H1 (cell line): ENCODE results near the gene OPCML.

Experiments used
- ASH2L ChIP-seq: fragments of 200-600, 300-600 bp; sonication (generic); IDR thresholded peaks from one replicate; pipeline ENCODE4 v1.7.1; 2017; ENCODE audit warnings: low read length
- CEBPB ChIP-seq: IDR thresholded peaks from 2 replicates; pipeline ENCODE4 v1.6.1; 2012; ENCODE audit warnings: low read depth, low read length
- CTCF ChIP-seq, 3 experiments: IDR thresholded peaks; 1 replicate in 2 of 3; 2 replicates in 1 of 3; pipeline versions ENCODE4 v1.5.1 to v1.6.1; 2011; ENCODE audit warnings: low read length in 3 of 3, mild to moderate bottlenecking in 3 of 3, inconsistent platforms in 2 of 3, low read depth in 1 of 3, moderate library complexity in 1 of 3; ENCODE audit not compliant: insufficient read depth in 1 of 3; ENCODE audit errors: control extremely low read depth in 1 of 3
- E2F6 ChIP-seq: IDR thresholded peaks from 2 replicates; pipeline ENCODE4 v1.6.1; 2012; ENCODE audit warnings: inconsistent platforms
- EGR1 ChIP-seq: IDR thresholded peaks from 2 replicates; pipeline ENCODE4 v1.6.1; 2011; ENCODE audit warnings: low read depth, low read length, borderline replicate concordance
- EP300 ChIP-seq, 2 experiments: IDR thresholded peaks; 1 replicate in 1 of 2; 2 replicates in 1 of 2; pipeline ENCODE4 v1.6.1; 2011 to 2012; ENCODE audit warnings: low read depth in 2 of 2, low read length in 2 of 2, mild to moderate bottlenecking in 2 of 2, borderline replicate concordance in 1 of 2, inconsistent platforms in 1 of 2, moderate library complexity in 1 of 2
- EZH2 ChIP-seq: fragments of 200-600 bp; sonication (generic); IDR thresholded peaks from 2 replicates; pipeline ENCODE4 v1.7.1; 2012; ENCODE audit warnings: low read depth, mild to moderate bottlenecking, moderate library complexity, low read length, inconsistent platforms; ENCODE audit not compliant: severe bottlenecking
- JUN ChIP-seq: IDR thresholded peaks from 2 replicates; pipeline ENCODE4 v1.6.1; 2011; ENCODE audit warnings: low read depth, mild to moderate bottlenecking, improper control_type of control experiment, low read length
- JUND ChIP-seq: IDR thresholded peaks from 2 replicates; pipeline ENCODE4 v1.6.1; 2011; ENCODE audit warnings: mild to moderate bottlenecking, improper control_type of control experiment, low read length
- POLR2A ChIP-seq, 2 experiments: IDR thresholded peaks; 1 replicate in 1 of 2; 2 replicates in 1 of 2; pipeline ENCODE4 v1.6.1; 2011; ENCODE audit warnings: low read depth in 2 of 2, low read length in 2 of 2, mild to moderate bottlenecking in 2 of 2; ENCODE audit errors: control extremely low read depth in 1 of 2
- POLR2AphosphoS5 ChIP-seq: IDR thresholded peaks from 2 replicates; pipeline ENCODE4 v1.6.1; 2011; ENCODE audit warnings: low read depth, low read length
- SIN3A ChIP-seq, 2 experiments: IDR thresholded peaks in 1 of 2; conservative IDR thresholded peaks in 1 of 2; 2 replicates each; pipeline ENCODE4 v1.6.1; 2011 to 2012; ENCODE audit warnings: low read length in 2 of 2, improper control_type of control experiment in 1 of 2, low read depth in 1 of 2, mild to moderate bottlenecking in 1 of 2
- TCF12 ChIP-seq: IDR thresholded peaks from 2 replicates; pipeline ENCODE4 v1.6.1; 2011; ENCODE audit warnings: low read depth, mild to moderate bottlenecking, low read length
- TEAD4 ChIP-seq: IDR thresholded peaks from 2 replicates; pipeline ENCODE4 v1.6.1; 2012; ENCODE audit warnings: low read depth, low read length, inconsistent platforms, mixed read lengths

GRCh38 chr11:133014337-133014736 lies 518.0 kb downstream of the OPCML start:
- no peak for TF ChIP-seq EZH2
- no peak for TF ChIP-seq CTCF (IDR thresholded peaks at IDR 0.05; ENCODE audit: control extremely low read depth in 1 of 3, insufficient read depth in 1 of 3, low read depth in 1 of 3, low read length in 3 of 3)
- TF ChIP-seq POLR2AphosphoS5: no peak
- no peak for TF ChIP-seq TCF12
- no peak for TF ChIP-seq EP300 (IDR thresholded peaks at IDR 0.05; ENCODE audit: borderline replicate concordance in 1 of 2, low read depth in 2 of 2, low read length in 2 of 2)
- no peak for TF ChIP-seq POLR2A (IDR thresholded peaks at IDR 0.05; ENCODE audit: control extremely low read depth in 1 of 2, low read depth in 2 of 2, low read length in 2 of 2)
- no peak for TF ChIP-seq CEBPB
- no peak for TF ChIP-seq JUND
- no peak for TF ChIP-seq EGR1
- no peak for TF ChIP-seq E2F6
- TF ChIP-seq ASH2L: no peak
- TF ChIP-seq TEAD4: no peak
- TF ChIP-seq JUN: no peak
- no peak for TF ChIP-seq SIN3A (conservative IDR thresholded peaks at IDR 0.05 in 1 of 2, IDR thresholded peaks at IDR 0.05 in 1 of 2; ENCODE audit: low read depth in 1 of 2, low read length in 2 of 2)
